SJCRH30 (cell line): ENCODE measurements around the gene FCRLA. TPM values are rescaled to one million over a fixed set of nuclear protein-coding genes. Genes with fewer than 3 reads are reported as not detected.
"Not testable (repeated sequence)": the region's sequence is repeated elsewhere in the genome, so short reads cannot be mapped to it uniquely, and the experiment has no call there.

Experiments used
- DNase-seq, 2 experiments: peaks; one replicate each; pipeline ENCODE4 v3.0.0-alpha.2; 2015 to 2020
- H3K27ac ChIP-seq: fragments of 250-450 bp; sonication (Bioruptor Pico); 2 replicates; pipeline ENCODE4 v1.5.1; 2020; ENCODE audit warnings: mild to moderate bottlenecking, moderate library complexity
- H3K27me3 ChIP-seq: fragments of 250-450 bp; sonication (Bioruptor Pico); 2 replicates; pipeline ENCODE4 v1.5.1; 2020; ENCODE audit warnings: mild to moderate bottlenecking, moderate library complexity
- H3K36me3 ChIP-seq: fragments of 250-450 bp; sonication (Bioruptor Pico); 2 replicates; pipeline ENCODE4 v1.5.1; 2020; ENCODE audit warnings: mild to moderate bottlenecking, moderate library complexity
- H3K4me1 ChIP-seq: fragments of 250-450 bp; sonication (Bioruptor Pico); 2 replicates; pipeline ENCODE4 v1.5.1; 2020; ENCODE audit warnings: mild to moderate bottlenecking, moderate library complexity
- H3K4me3 ChIP-seq: fragments of 250-450 bp; sonication (Bioruptor Pico); 2 replicates; pipeline ENCODE4 v1.5.1; 2020; ENCODE audit warnings: mild to moderate bottlenecking, moderate library complexity
- H3K9me3 ChIP-seq: fragments of 250-450 bp; sonication (Bioruptor Pico); replicated peaks from 2 replicates; pipeline ENCODE4 v1.5.1; 2020; ENCODE audit warnings: mild to moderate bottlenecking, moderate library complexity
- total RNA-seq: library from RNA; depleted of rRNA; stranded (reverse); fragments of >200 nt; shearing (Covaris generic); gene quantifications from 2 replicates; pipeline ENCODE4 v1.2.3, GENCODE V29; 2014

The FCRLA gene
- total RNA-seq, 1 experiment from 2014 or later: 168 TPM

- Histone ChIP-seq H3K4me1 (no peaks in the 10 kb centered on the region), H3K9me3 (no peaks in the 10 kb centered on the region; the same call in 1 of the 2 replicates), H3K27ac (no peak overlapping the region), H3K4me3 (no peak overlapping the region), H3K27me3 (no peaks in the 10 kb centered on the region), H3K36me3 (no peaks in the 10 kb centered on the region)
- DNase-seq: no peak
Observed at GRCh38 chr1:161681879-161682278, 25.1 kb upstream of the FCRLA start.

- Histone ChIP-seq H3K36me3 (no peaks in the 10 kb centered on the region), H3K9me3 (no peaks in the 10 kb centered on the region), H3K27ac (no peak overlapping the region), H3K27me3 (no peaks in the 10 kb centered on the region), H3K4me1 (no peaks in the 10 kb centered on the region), H3K4me3 (no peak overlapping the region)
- no peak for DNase-seq
Observed at GRCh38 chr1:161688946-161689345, 18.1 kb upstream of the FCRLA start.

DNA sequence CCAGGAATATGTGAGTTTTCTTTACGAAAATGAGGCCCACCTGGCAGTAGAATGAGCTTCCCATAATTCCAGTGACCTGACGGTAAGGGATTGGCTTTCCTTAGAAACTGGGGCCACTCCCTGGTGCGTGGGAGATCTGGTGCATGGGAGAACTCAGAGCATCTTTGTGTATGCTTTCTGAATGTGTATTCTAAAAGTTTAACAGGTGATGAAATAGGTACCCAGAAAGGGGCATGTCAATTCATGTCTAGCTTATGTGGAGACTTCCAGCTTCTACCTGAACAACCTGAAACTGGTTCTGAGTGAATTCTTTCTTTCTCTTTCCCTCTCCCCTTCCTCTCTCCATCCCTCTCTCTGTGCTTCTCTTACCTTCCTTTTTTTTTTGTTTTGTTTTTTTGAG is 15.2 kb upstream of the FCRLA start:
- H3K4me1 ChIP-seq: no peaks in the 10 kb centered on the region
- H3K27me3 ChIP-seq: no peaks in the 10 kb centered on the region
- DNase-seq: no peak
- H3K36me3 ChIP-seq: no peaks in the 10 kb centered on the region
- H3K4me3 ChIP-seq: no peak overlapping the region
- H3K27ac ChIP-seq: no peak overlapping the region
- no peaks in the 10 kb centered on the region for H3K9me3 ChIP-seq

DNA sequence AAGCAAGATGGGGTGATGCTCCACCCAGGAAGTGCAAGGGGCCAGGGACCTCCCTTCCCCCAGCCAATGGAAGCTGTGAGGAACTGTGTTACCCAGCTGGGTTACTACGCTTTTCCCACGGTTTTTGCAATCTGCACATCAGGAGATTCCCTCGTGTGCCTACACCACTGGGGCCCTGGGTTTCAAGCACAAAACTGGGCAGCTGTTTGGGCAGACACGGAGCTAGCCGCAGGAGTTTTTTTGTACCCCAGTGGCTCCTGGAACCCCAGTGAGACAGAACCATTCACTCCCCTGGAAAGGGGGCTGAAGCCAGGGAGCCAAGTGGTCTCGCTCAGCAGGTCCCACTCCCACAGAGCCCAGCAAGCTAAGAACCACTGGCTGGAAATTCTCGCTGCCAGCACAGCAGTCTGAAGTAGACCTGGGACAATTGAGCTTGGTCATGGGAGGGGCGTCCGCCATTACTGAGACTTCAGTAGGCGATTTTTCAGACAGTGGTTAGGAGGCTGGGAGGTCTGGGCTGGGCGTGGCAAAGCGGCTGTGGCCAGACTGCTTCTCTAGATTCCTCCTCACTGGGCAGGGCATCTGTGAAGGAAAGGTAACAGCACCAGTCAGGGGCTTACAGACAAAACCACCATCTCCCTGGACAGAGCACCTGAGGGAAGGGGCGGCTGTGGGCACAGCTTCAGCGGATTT is 13.9 kb upstream of the FCRLA start:
- H3K27me3 ChIP-seq, H3K4me1 ChIP-seq, H3K36me3 ChIP-seq, H3K4me3 ChIP-seq, H3K27ac ChIP-seq, DNase-seq, H3K9me3 ChIP-seq: not testable (repeated sequence)

DNA sequence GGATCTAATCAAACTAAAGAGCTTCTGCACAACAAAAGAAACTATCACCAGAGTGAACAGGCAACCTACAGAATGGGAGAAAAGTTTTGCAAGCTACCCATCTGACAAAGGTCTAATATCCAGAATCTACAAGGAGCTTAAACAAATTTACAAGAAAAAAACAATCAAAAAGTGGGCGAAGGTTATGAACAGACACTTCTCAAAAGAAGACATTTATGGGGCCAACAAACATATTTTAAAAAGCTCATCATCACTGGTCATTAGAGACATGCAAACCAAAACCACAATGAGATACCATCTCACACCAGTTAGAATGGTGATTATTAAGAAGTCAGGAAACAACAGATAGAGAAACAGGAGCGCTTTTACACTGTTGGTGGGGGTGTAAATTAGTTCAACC is 8.7 kb upstream of the FCRLA start:
- H3K27me3 ChIP-seq, H3K27ac ChIP-seq, H3K4me3 ChIP-seq, H3K9me3 ChIP-seq, DNase-seq, H3K36me3 ChIP-seq, H3K4me1 ChIP-seq: not testable (repeated sequence)

DNA sequence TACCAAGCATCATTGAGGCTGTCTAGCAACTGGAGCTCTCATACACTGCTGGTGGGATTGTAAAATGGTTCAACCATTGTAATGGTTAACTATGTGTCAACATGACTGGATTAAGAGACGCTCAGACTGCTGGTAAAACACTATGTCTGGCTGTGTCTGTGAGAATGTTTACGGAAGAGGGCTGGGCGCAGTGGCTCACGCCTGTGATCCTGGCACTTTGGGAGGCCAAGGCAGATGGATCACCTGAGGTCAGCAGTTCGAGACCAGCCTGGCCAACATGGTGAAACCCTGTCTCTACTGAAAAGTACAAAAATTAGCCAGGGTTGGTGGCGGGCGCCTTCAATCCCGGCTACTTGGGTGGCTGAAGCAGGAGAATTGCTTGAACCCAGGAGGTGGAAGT is 4.8 kb upstream of the FCRLA start:
- Histone ChIP-seq H3K4me1 (peaks cover 11% of the 10 kb centered on the region), H3K9me3 (no peaks in the 10 kb centered on the region), H3K36me3 (no peaks in the 10 kb centered on the region), H3K27me3 (no peaks in the 10 kb centered on the region), H3K4me3 (no peak overlapping the region), H3K27ac (no peak overlapping the region)
- DNase-seq: peak; percentile 23 to 36

DNA sequence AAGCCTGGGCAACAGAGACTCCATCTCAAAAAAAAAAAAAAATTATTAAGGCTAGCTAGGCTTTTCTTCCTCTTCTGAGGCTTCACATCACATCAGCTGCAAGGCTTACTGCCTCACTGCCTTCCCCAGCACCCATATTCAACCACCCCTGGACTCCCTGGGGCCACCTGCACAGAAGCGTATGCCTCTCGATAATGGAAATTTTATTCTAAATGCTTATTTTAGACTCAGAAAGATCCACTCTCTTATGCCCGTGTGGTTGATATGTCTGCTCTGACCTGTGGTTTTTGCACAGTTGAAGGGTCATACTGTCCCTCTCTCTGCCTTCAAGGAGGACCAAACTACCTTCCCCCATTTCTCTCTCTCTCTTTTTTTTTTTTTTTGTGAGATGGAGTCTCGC is 1.5 kb upstream of the FCRLA start:
- no peak for DNase-seq
- peak overlapping the region; percentile 98 for H3K27ac ChIP-seq

GRCh38 chr1:161706113-161706481 is 932 bp upstream of the FCRLA start:
- Histone ChIP-seq H3K27me3 (no peaks in the 10 kb centered on the region), H3K36me3 (no peaks in the 10 kb centered on the region; the same call in 1 of the 2 replicates), H3K4me3 (no peak overlapping the region), H3K27ac (peak overlapping the region; percentile 98), H3K4me1 (peaks cover 20% of the 10 kb centered on the region), H3K9me3 (no peaks in the 10 kb centered on the region)
- DNase-seq: no peak

More for the DNA sequence above, 1.5 kb upstream of the FCRLA start:
- Histone ChIP-seq H3K4me3 (no peak overlapping the region), H3K27me3 (no peaks in the 10 kb centered on the region), H3K36me3 (no peaks in the 10 kb centered on the region; the same call in 1 of the 2 replicates), H3K9me3 (no peaks in the 10 kb centered on the region), H3K4me1 (peaks cover 20% of the 10 kb centered on the region)

DNA sequence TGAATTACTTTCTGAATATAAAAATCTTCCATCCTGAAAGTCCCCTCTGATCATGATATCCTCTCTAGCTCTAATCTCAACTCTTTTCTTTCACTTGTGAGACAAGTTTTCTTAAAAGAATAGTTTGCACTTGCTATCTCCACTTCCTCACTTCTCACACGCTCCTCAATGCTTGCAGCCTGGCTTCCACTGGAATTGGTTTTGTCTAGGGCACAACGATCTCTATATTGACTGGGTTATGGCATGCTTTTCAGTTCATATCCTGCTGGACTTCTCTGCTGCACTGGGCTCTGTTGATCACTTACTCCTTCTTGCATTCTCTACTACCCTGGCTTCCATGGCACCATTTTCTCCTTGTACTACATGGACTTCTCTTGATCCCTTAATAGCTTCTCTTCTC is 474 bp downstream of the FCRLA start:
- Histone ChIP-seq H3K9me3 (no peaks in the 10 kb centered on the region), H3K36me3 (no peaks in the 10 kb centered on the region; the same call in 1 of the 2 replicates), H3K27me3 (no peaks in the 10 kb centered on the region), H3K4me3 (peak overlapping the region; percentile 48), H3K27ac (peak overlapping the region; percentile 98), H3K4me1 (peaks cover 20% of the 10 kb centered on the region)
- peak in 1 of 2 experiments; percentile 34 for DNase-seq

DNA sequence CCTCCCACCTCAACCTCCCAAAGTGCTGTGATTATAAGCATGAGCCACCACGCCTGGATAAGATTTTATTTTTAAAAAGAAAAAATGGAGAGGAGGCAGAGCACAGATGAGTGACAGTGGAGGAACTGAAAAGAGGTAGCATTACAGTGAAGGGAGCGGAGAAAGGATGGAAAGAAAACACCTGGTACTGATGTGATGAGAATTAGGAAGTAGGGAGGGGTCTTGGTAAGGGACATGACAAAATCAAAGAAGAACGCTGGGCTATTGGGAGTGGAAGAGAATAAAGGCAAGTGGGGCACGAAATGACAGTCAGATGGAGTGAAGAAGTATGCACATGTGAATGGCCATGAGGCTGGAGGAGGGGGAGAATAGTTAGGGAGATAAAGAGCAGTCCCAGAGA is 2.3 kb downstream of the FCRLA start:
- H3K4me3 ChIP-seq: no peak overlapping the region
- no peak for DNase-seq
- H3K27me3 ChIP-seq: no peaks in the 10 kb centered on the region
- no peaks in the 10 kb centered on the region; the same call in 1 of the 2 replicates for H3K36me3 ChIP-seq
- H3K4me1 ChIP-seq: peaks cover 20% of the 10 kb centered on the region
- H3K9me3 ChIP-seq: no peaks in the 10 kb centered on the region
- H3K27ac ChIP-seq: no peak overlapping the region

GRCh38 chr1:161710560-161710959 is 3.5 kb downstream of the FCRLA start:
- no peak for DNase-seq

DNA sequence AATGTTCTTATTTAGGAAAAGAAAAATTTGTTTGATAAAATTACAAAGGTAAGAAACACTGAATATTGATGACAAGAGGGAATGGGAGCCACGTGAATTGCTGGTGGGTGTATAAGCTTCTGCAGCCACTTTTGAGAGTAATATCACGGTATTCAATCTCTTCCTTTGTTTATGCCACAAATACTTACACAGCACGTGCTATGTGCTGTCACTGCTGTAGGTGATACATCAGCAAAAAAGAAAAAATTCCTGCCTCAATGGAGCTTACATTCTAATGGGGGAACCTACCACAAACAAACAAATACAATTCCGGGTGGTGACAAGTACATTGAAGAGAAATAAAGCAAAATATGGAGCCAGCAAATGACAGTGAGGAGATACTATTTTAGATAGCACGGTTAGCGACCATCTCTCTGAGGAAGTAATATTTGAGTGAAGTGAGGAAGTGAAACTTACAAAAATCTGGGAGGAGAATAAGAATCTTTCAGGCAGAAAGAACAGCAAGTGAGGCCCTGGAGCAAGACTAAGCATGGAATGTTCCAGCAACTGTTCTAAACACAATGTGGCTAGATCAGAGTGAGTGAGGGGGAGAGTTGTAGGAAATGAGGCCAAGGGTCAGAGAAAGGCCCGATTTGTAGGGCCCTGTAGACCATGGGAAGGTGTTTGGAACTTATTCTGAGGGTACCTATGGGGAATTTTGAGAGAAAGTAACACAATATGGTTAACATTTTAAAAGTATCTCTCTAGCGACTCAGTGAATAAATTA is 11.7 kb downstream of the FCRLA start:
- no peak for DNase-seq

More at GRCh38 chr1:161710560-161710959, 3.5 kb downstream of the FCRLA start:
- H3K9me3 ChIP-seq: no peaks in the 10 kb centered on the region
- H3K4me3 ChIP-seq: no peak overlapping the region
- H3K36me3 ChIP-seq: no peaks in the 10 kb centered on the region; the same call in 1 of the 2 replicates
- no peaks in the 10 kb centered on the region for H3K27me3 ChIP-seq
- peaks cover 19% of the 10 kb centered on the region for H3K4me1 ChIP-seq
- H3K27ac ChIP-seq: no peak overlapping the region

DNA sequence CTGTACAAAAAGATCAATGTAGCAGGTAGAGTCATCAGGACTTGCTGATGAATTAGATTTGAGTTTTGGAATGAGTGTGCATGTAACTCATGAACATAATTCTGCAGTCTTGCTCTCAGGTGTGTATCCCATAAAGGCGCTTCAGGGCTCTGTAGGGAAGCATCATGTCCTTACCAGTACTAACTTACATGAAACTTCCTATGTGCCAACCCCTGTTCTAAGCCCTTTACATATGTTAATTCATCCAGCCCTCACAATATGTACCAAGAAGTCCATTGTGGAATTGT is 12.2 kb downstream of the FCRLA start:
- H3K36me3 ChIP-seq: no peaks in the 10 kb centered on the region
- no peaks in the 10 kb centered on the region for H3K9me3 ChIP-seq
- H3K4me3 ChIP-seq: no peak overlapping the region
- no peak overlapping the region for H3K27ac ChIP-seq
- no peaks in the 10 kb centered on the region for H3K27me3 ChIP-seq
- no peak for DNase-seq
- peaks cover 4% of the 10 kb centered on the region; the same call in 1 of the 2 replicates for H3K4me1 ChIP-seq

More for the DNA sequence above, 11.7 kb downstream of the FCRLA start:
- Histone ChIP-seq H3K4me1 (peaks cover 4% of the 10 kb centered on the region; the same call in 1 of the 2 replicates), H3K9me3 (no peaks in the 10 kb centered on the region), H3K4me3 (no peak overlapping the region), H3K36me3 (no peaks in the 10 kb centered on the region; the same call in 1 of the 2 replicates), H3K27ac (no peak overlapping the region), H3K27me3 (no peaks in the 10 kb centered on the region)

- Histone ChIP-seq H3K27me3 (no peaks in the 10 kb centered on the region), H3K27ac (no peak overlapping the region), H3K9me3 (no peaks in the 10 kb centered on the region), H3K4me1 (peaks cover 4% of the 10 kb centered on the region; the same call in 1 of the 2 replicates), H3K4me3 (no peak overlapping the region), H3K36me3 (no peaks in the 10 kb centered on the region)
- DNase-seq: no peak
Observed at GRCh38 chr1:161720422-161720821, 13.4 kb downstream of the FCRLA start.

DNA sequence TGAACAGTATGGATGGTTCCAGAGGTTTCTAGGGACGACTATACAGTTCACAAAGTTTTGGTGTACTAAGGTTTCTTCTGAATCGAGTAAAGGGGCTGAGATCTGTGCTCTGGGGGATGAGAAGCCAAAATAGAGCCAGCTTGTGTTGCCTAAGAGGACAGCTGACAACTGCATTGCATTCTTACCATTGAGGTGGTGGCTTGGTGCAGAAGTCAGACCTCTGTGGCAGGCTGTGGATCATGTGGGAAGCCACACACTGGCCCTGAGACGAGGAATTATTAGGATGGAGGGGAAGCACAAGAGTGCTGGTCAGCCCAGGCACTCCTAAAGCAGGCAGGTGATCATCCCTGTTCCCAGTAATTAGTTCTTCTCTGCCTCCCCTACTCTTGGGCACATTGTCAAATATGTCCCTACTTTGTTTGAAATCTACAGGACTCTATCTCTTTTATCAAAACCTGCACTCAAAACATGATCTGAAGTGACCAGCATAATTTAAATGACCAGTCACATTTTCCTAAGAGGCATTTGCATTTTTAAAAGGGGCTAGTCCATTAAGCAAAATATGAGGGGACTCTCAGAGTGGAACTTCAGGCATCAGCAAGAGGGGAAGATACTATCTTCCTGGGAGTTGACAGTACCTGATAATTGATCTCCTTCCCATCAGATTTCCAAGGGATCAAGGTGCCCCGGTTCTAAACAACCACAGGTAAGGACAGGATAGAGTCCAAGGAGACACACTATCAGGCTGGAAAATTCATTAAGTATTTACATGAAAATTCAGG is 14.1 kb downstream of the FCRLA start, which contains the start of gene FCRLB:
Gene FCRLB, plus strand, starts transcription at position 589 of the 782 bp plus-strand sequence. CDS start 1,129 bp downstream, outside the sequence.
- no peak within 1 kb of the TSS for H3K27ac ChIP-seq
- H3K9me3 ChIP-seq: no peaks in the 10 kb centered on the region
- H3K27me3 ChIP-seq: no peaks in the 10 kb centered on the region
- H3K36me3 ChIP-seq: no peaks in the 10 kb centered on the region
- no peak within 1 kb of the TSS for H3K4me3 ChIP-seq
- peak in 1 of 2 experiments; percentile 23 for DNase-seq
- peaks cover 4% of the 10 kb centered on the region; the same call in 1 of the 2 replicates for H3K4me1 ChIP-seq
